Measurements from ENCODE around the gene TRMT44. TPM values are rescaled to one million over a fixed set of nuclear protein-coding genes. Genes with fewer than 3 reads are reported as not detected.

TRMT44 gene
- total and polyA plus RNA-seq, 2 donors (not counting 1 experiment from before 2014, with no cell fraction given) = 13.3 to 37.4 TPM

- ATAC-seq (ENCODE audit: low read depth) (no peak), DNase-seq (no peak)
- intact Hi-C loops (cut with micrococcal nuclease) = no loop called here
- Histone ChIP-seq H3K4me1 (ENCODE audit: control insufficient read depth in 2 of 2, insufficient read depth in 2 of 2, low read length in 2 of 2) (no peaks in the 10 kb centered on the region), H3K4me3 (ENCODE audit: control extremely low read depth in 1 of 5, extremely low read depth in 1 of 5, insufficient read depth in 1 of 5, low read depth in 2 of 5, low read length in 4 of 5) (no peak overlapping the region), H3K36me3 (replicated peaks in 1 of 2; ENCODE audit: control extremely low read depth in 1 of 2, control insufficient read depth in 1 of 2, extremely low read depth in 1 of 2, insufficient read depth in 2 of 2, low read length in 1 of 2) (no peaks in the 10 kb centered on the region), H4K20me1 (ENCODE audit: control insufficient read depth, insufficient read depth, low read length, poor library complexity, severe bottlenecking) (no peaks in the 10 kb centered on the region), H3K79me2 (ENCODE audit: control insufficient read depth, insufficient read depth, low read length) (no peaks in the 10 kb centered on the region), H3K27me3 (replicated peaks in 1 of 4; ENCODE audit: control extremely low read depth in 1 of 4, control insufficient read depth in 3 of 4, insufficient read depth in 4 of 4, low read length in 3 of 4) (peaks cover 0 to 3% (median 0%) of the 10 kb centered on the region in 4 experiments), H3K9ac (ENCODE audit: low read length) (no peak overlapping the region), H3K27ac (ENCODE audit: low read length in 2 of 2) (no peak overlapping the region), H3K4me2 (replicated peaks; ENCODE audit: low read depth, low read length, poor library complexity, severe bottlenecking) (no peak overlapping the region), H3K9me3 (ENCODE audit: control extremely low read depth in 1 of 3, control insufficient read depth in 2 of 3, insufficient read depth in 1 of 3, low read length in 2 of 3) (peaks cover 0 to 11% (median 3%) of the 10 kb centered on the region in 3 donors), H2AFZ (ENCODE audit: insufficient read depth, low read depth, low read length, poor library complexity, severe bottlenecking) (no peak overlapping the region)
- TF ChIP-seq CTCF (IDR thresholded peaks at IDR 0.05) = no peak
- TF ChIP-seq EZH2 (IDR thresholded peaks at IDR 0.05; ENCODE audit: borderline replicate concordance, insufficient read depth, low read depth, low read length, poor library complexity, severe bottlenecking) = no peak
- 79% methylated on average over 16 of the region's 18 CpGs for WGBS (ENCODE audit: insufficient coverage)
- Mint-ChIP-seq H3K27ac (no peak overlapping the region), H3K27me3 (peaks cover 3% of the 10 kb centered on the region), H3K4me3 (no peak overlapping the region), H3K4me1 (no peaks in the 10 kb centered on the region), H3K9me3 (ENCODE audit: insufficient read depth) (peaks cover 7% of the 10 kb centered on the region)
- CTCF ChIA-PET = no interaction called here
- POLR2A ChIA-PET = no interaction called here
Observed at GRCh38 chr4:8515316-8516060, 74.9 kb downstream of the TRMT44 start.

GRCh38 chr4:8516061-8516573 lies 75.5 kb downstream of the TRMT44 start:
- WGBS (ENCODE audit: insufficient coverage) = 87% methylated on average over 14 of the region's 14 CpGs
- H3K27ac Mint-ChIP-seq = no peak overlapping the region
- ChIA-PET CTCF (no interaction called here), POLR2A (no interaction called here)
- H3K9me3 Mint-ChIP-seq (ENCODE audit: insufficient read depth) = peaks cover 7% of the 10 kb centered on the region
- no peak overlapping the region for H3K4me3 Mint-ChIP-seq
- Histone ChIP-seq H3K9ac (ENCODE audit: low read length) (no peak overlapping the region), H3K79me2 (ENCODE audit: control insufficient read depth, insufficient read depth, low read length) (no peaks in the 10 kb centered on the region), H3K4me3 (ENCODE audit: control extremely low read depth in 1 of 5, extremely low read depth in 1 of 5, insufficient read depth in 1 of 5, low read depth in 2 of 5, low read length in 4 of 5) (no peak overlapping the region), H3K27me3 (replicated peaks in 1 of 4; ENCODE audit: control extremely low read depth in 1 of 4, control insufficient read depth in 3 of 4, insufficient read depth in 4 of 4, low read length in 3 of 4) (peaks cover 0 to 3% (median 0%) of the 10 kb centered on the region in 4 experiments), H3K4me1 (ENCODE audit: control insufficient read depth in 2 of 2, insufficient read depth in 2 of 2, low read length in 2 of 2) (no peaks in the 10 kb centered on the region), H3K9me3 (ENCODE audit: control extremely low read depth in 1 of 3, control insufficient read depth in 2 of 3, insufficient read depth in 1 of 3, low read length in 2 of 3) (peaks cover 0 to 12% (median 5%) of the 10 kb centered on the region in 3 donors), H4K20me1 (ENCODE audit: control insufficient read depth, insufficient read depth, low read length, poor library complexity, severe bottlenecking) (no peaks in the 10 kb centered on the region), H2AFZ (ENCODE audit: insufficient read depth, low read depth, low read length, poor library complexity, severe bottlenecking) (no peak overlapping the region), H3K4me2 (replicated peaks; ENCODE audit: low read depth, low read length, poor library complexity, severe bottlenecking) (no peak overlapping the region), H3K36me3 (replicated peaks in 1 of 2; ENCODE audit: control extremely low read depth in 1 of 2, control insufficient read depth in 1 of 2, extremely low read depth in 1 of 2, insufficient read depth in 2 of 2, low read length in 1 of 2) (no peaks in the 10 kb centered on the region), H3K27ac (ENCODE audit: low read length in 2 of 2) (no peak overlapping the region)
- DNase-seq (no peak), ATAC-seq (ENCODE audit: low read depth) (no peak)
- H3K27me3 Mint-ChIP-seq = peaks cover 3% of the 10 kb centered on the region
- no peaks in the 10 kb centered on the region for H3K4me1 Mint-ChIP-seq
- intact Hi-C loops (cut with micrococcal nuclease) = no loop called here
- TF ChIP-seq CTCF (IDR thresholded peaks at IDR 0.05) (no peak), EZH2 (IDR thresholded peaks at IDR 0.05; ENCODE audit: borderline replicate concordance, insufficient read depth, low read depth, low read length, poor library complexity, severe bottlenecking) (no peak)
